ENCODE data around the gene DNAAF1. TPM values are rescaled to one million over a fixed set of nuclear protein-coding genes. Genes with fewer than 3 reads are reported as not detected.

Gene DNAAF1
- total RNA-seq, 4 donors from 2014 or later, result not detected

DNA sequence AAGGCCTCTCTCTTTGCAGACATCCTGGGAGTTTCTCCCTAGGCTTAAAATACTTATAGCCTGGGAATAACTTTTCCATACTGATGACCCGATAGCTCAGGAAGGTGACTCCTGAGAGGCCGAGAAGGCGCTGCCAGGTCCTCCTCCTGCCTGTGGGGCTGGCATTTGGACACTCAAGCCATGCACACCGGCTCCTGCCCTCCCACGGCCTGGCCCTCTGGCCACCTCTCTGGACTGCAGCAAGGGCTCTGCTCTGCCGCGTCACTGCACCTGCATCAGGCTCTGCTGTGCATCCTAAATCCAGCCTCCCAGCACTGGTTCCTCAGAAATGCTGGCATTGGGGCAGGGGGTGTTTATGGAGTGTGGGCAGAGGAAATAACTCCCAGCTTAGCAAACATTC, 80.5 kb downstream of the DNAAF1 start:
- intact Hi-C loops (cut with DNase I; ENCODE audit: low total_unique reads), result no loop called here
- Histone ChIP-seq H3K36me3 (no peaks in the 10 kb centered on the region), H3K27me3 (no peaks in the 10 kb centered on the region), H3K4me1 (peaks cover 0 to 11% (median 3%) of the 10 kb centered on the region in 4 donors), H3K4me3 (no peak overlapping the region), H3K9me3 (no peaks in the 10 kb centered on the region), H3K27ac (no peak overlapping the region)
- WGBS, 2 donors (ENCODE audit: low coverage in 1 of 2), result 86% methylated on average over 7 of the region's 7 CpGs; no CpG with 5 or more reads in 1 of the 2 donors
- in situ Hi-C loops (cut with MboI; ENCODE audit: low pct_ligation_motif_present in 1 of 4, low pct_unique_long_range_greater_than_20kb in 1 of 4, low sequenced_read_pairs in 3 of 4), result no loop called here
- TF ChIP-seq POLR2A (IDR thresholded peaks at IDR 0.05), result no peak
- no peak for TF ChIP-seq CTCF (IDR thresholded peaks at IDR 0.05)
- no peak for TF ChIP-seq POLR2AphosphoS5 (IDR thresholded peaks at IDR 0.05)
- TF ChIP-seq EP300 (IDR thresholded peaks at IDR 0.05; ENCODE audit: low read depth), result no peak
- no peak for DNase-seq

DNA sequence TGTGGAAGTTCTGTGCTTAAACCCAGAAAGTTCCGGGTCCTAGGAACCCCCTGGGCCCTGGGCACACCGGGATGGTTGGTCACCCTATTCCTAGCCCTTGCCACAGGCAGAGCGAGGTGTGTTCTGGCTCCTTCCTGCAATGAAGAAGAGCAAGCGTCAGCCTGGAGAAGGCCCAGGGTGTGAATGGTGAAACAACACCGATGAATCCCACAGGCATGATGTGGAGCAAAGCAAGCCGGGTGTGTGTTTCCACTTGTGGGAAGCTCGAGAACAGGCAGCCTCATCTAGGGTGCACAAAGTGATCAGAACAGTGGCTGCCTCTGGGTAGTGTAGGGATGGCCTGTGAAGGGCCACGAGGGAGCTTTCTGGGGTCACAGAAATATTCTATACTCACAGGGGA, 80.9 kb downstream of the DNAAF1 start:
- in situ Hi-C loops (cut with MboI; ENCODE audit: low pct_ligation_motif_present in 1 of 4, low pct_unique_long_range_greater_than_20kb in 1 of 4, low sequenced_read_pairs in 3 of 4), result no loop called here
- no peak for DNase-seq
- TF ChIP-seq CTCF (IDR thresholded peaks at IDR 0.05), result no peak
- TF ChIP-seq POLR2AphosphoS5 (IDR thresholded peaks at IDR 0.05), result no peak
- no peak for TF ChIP-seq POLR2A (IDR thresholded peaks at IDR 0.05)
- TF ChIP-seq EP300 (IDR thresholded peaks at IDR 0.05; ENCODE audit: low read depth), result no peak
- peaks cover 0 to 11% (median 3%) of the 10 kb centered on the region in 4 donors for H3K4me1 ChIP-seq
- no peaks in the 10 kb centered on the region for H3K27me3 ChIP-seq
- no peaks in the 10 kb centered on the region for H3K36me3 ChIP-seq
- H3K27ac ChIP-seq, result no peak overlapping the region
- WGBS, 2 donors (ENCODE audit: low coverage in 1 of 2), result 74 to 90% methylated on average over 4 to 8 of the region's 8 CpGs
- H3K4me3 ChIP-seq, result no peak overlapping the region
- no peaks in the 10 kb centered on the region for H3K9me3 ChIP-seq
- intact Hi-C loops (cut with DNase I; ENCODE audit: low total_unique reads), result no loop called here

Other genes starting within 250 kb of the DNAAF1 start
- gene MLYCD, start 246.2 kb upstream of the DNAAF1 start, total RNA-seq, result 10 to 100 TPM; 10.8 to 20.2 (median 13.7) TPM
- 10 to 100 TPM; 10.7 to 26.2 (median 16.7) TPM for gene OSGIN1, start 192.1 kb upstream of the DNAAF1 start, total RNA-seq
- gene NECAB2, start 177.1 kb upstream of the DNAAF1 start, total RNA-seq, result under 1 TPM in 1 of 4 donors, not detected in 3; 0.41 TPM
- gene SLC38A8, start 102.5 kb upstream of the DNAAF1 start, total RNA-seq, result not detected
- gene MBTPS1, start 28.4 kb upstream of the DNAAF1 start, total RNA-seq, result 100 to 1,000 TPM in 2 of 4 donors, 10 to 100 TPM in 2; 53.7 to 110 (median 97.0) TPM
- 10 to 100 TPM in 2 of 4 donors, 1 to 10 TPM in 2; 1.2 to 16.2 (median 8.7) TPM for gene HSDL1, start 131 bp upstream of the DNAAF1 start, total RNA-seq
- gene TAF1C, start 41.7 kb downstream of the DNAAF1 start, total RNA-seq, result 100 to 1,000 TPM in 1 of 4 donors, 10 to 100 TPM in 3; 33.3 to 297 (median 54.1) TPM
- 1 to 10 TPM in 1 of 4 donors, not detected in 3; 7.4 TPM for gene ADAD2, start 45.8 kb downstream of the DNAAF1 start, total RNA-seq
- gene KCNG4, start 94.7 kb downstream of the DNAAF1 start, total RNA-seq, result not detected
- 10 to 100 TPM in 1 of 4 donors, 1 to 10 TPM in 3; 5.6 to 91.3 (median 7.0) TPM for gene WFDC1, start 149.6 kb downstream of the DNAAF1 start, total RNA-seq
- gene ATP2C2, start 223.2 kb downstream of the DNAAF1 start, total RNA-seq, result 1,000 to 10,000 TPM in 1 of 4 donors, 100 to 1,000 TPM in 3; 138 to 3,342 (median 155) TPM

Data from transverse colon (tissue), 4 donors.